ENCODE data around the gene TOMM40. TPM values are rescaled to one million over a fixed set of nuclear protein-coding genes. Genes with fewer than 3 reads are reported as not detected.
A peak's percentile ranks its signal among the peaks of the same experiment; 100 is the strongest.
"Not testable (repeated sequence)": the region's sequence is repeated elsewhere in the genome, so short reads cannot be mapped to it uniquely, and the experiment has no call there.

Gene TOMM40
- total RNA-seq, 1 donor: 57.9 TPM

DNA sequence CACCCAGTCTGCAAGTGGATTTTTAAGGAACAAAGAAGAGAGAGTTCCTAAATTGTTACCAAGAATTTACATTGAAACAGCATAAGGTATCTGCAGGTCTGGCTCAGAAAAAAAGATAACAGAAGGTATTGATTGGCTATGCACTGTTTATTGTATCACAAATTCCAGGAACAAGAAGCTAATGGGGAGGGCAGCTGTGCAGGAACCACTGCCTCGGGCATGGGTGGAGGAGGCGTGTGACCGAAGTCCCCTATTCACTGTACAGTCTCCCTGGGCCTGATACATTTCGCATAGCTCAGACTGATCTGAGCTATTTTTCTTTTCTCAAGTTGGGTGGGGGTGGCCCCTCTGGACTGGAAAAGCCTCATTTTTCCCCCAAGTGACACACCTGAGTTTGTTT lies 33.2 kb upstream of the TOMM40 start:
- no peak for TF ChIP-seq CTCF (IDR thresholded peaks at IDR 0.05; ENCODE audit: insufficient read depth, low read depth, low read length)
- DNase-seq (ENCODE audit: low read depth): no peak
- no peak overlapping the region for H3K4me3 ChIP-seq (ENCODE audit: low read depth, low read length)

- peak; percentile 79 for DNase-seq (ENCODE audit: low read depth)
- H3K4me3 ChIP-seq (ENCODE audit: low read depth, low read length): not testable (repeated sequence)
Measured at GRCh38 chr19:44861576-44861975, 29.5 kb upstream of the TOMM40 start.

DNA sequence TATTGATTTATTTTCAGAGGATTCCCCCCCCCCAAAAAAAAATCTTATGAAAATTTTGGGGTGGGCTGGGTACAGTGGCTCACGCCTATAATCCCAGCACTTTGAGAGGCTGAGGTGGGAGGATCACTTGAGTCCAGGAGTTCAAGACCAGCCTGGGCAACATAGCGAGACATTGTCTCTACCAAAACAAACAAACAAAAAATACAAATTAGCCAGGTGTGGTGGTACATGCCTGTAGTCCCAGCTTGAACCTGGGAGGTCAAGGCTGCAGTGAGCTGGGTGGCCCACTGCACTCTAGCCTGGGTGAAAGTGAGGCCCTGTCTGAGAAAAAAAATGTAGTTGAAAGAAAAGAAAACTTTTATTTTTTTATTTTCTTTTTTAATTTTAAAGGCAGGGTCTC lies 27.1 kb upstream of the TOMM40 start:
- H3K4me3 ChIP-seq (ENCODE audit: low read depth, low read length): no peak overlapping the region
- no peak for TF ChIP-seq CTCF (IDR thresholded peaks at IDR 0.05; ENCODE audit: insufficient read depth, low read depth, low read length)
- DNase-seq (ENCODE audit: low read depth): no peak

DNA sequence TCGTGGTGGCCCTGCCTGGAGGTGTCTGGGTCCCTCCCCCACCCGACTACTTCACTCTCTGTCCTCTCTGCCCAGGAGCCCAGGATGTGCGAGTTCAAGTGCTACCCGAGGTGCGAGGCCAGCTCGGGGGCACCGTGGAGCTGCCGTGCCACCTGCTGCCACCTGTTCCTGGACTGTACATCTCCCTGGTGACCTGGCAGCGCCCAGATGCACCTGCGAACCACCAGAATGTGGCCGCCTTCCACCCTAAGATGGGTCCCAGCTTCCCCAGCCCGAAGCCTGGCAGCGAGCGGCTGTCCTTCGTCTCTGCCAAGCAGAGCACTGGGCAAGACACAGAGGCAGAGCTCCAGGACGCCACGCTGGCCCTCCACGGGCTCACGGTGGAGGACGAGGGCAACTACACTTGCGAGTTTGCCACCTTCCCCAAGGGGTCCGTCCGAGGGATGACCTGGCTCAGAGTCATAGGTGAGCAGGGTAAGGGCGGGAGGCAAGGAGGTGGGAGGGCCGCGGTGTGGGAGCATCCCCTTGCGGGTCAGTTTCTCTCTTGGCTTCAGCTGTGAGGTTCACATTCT lies 25.8 kb upstream of the TOMM40 start:
- DNase-seq (ENCODE audit: low read depth): no peak
- TF ChIP-seq CTCF (IDR thresholded peaks at IDR 0.05; ENCODE audit: insufficient read depth, low read depth, low read length): no peak
- H3K4me3 ChIP-seq (ENCODE audit: low read depth, low read length): no peak overlapping the region

DNA sequence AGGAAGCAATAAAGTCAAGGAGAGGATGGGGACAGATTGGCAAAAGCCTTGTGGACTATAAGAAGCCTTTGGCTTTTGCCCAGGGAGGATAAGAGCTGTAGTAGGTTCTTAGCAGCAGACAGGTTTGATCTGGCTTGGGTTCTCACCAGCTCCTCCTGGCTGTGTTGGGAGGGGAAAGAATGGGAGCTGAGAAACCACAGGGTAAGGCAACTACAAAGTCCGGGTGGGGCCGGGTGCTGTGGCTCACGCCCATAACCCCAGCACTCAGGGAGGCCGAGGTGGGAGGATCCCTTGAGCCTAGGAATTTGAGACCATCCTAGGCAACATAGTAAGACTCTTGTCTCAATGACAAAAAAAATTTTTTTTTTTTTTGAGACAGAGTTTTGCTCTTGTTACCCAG lies 24.4 kb upstream of the TOMM40 start:
- TF ChIP-seq CTCF (IDR thresholded peaks at IDR 0.05; ENCODE audit: insufficient read depth, low read depth, low read length): no peak
- no peak for DNase-seq (ENCODE audit: low read depth)
- H3K4me3 ChIP-seq (ENCODE audit: low read depth, low read length): no peak overlapping the region

- no peak for DNase-seq (ENCODE audit: low read depth)
- no peak overlapping the region for H3K4me3 ChIP-seq (ENCODE audit: low read depth, low read length)
- TF ChIP-seq CTCF (IDR thresholded peaks at IDR 0.05; ENCODE audit: insufficient read depth, low read depth, low read length): no peak
Measured at GRCh38 chr19:44867578-44867977, 23.5 kb upstream of the TOMM40 start.

- no peak for TF ChIP-seq CTCF (IDR thresholded peaks at IDR 0.05; ENCODE audit: insufficient read depth, low read depth, low read length)
- no peak overlapping the region for H3K4me3 ChIP-seq (ENCODE audit: low read depth, low read length)
- DNase-seq (ENCODE audit: low read depth): peak; percentile 63
Measured at GRCh38 chr19:44869733-44870470, 21.2 kb upstream of the TOMM40 start.
